HUES48 (cell line): ENCODE measurements around the gene VCAN.
A peak's percentile ranks its signal among the peaks of the same experiment; 100 is the strongest.

Experiments used
- H3K27ac ChIP-seq: one replicate; pipeline ENCODE4 v1.7.0; 2013; ENCODE audit warnings: low read depth, low read length, inconsistent platforms
- H3K27me3 ChIP-seq: 2 replicates; pipeline ENCODE4 v1.6.1; 2013; ENCODE audit warnings: mild to moderate bottlenecking, low read length; ENCODE audit not compliant: control insufficient read depth, insufficient read depth
- H3K36me3 ChIP-seq: 2 replicates; pipeline ENCODE4 v1.6.1; 2013; ENCODE audit warnings: low read length; ENCODE audit not compliant: control insufficient read depth, insufficient read depth
- H3K4me1 ChIP-seq: 2 replicates; pipeline ENCODE4 v1.6.1; 2013; ENCODE audit warnings: mild to moderate bottlenecking, low read length; ENCODE audit not compliant: control insufficient read depth, insufficient read depth
- H3K4me3 ChIP-seq: 2 replicates; pipeline ENCODE4 v1.5.1; 2013; ENCODE audit warnings: mild to moderate bottlenecking, low read depth, low read length
- H3K9ac ChIP-seq: 2 replicates; pipeline ENCODE4 v1.6.1; 2013; ENCODE audit warnings: mild to moderate bottlenecking, low read depth, low read length, moderate library complexity
- H3K9me3 ChIP-seq: 2 replicates; pipeline ENCODE4 v1.6.1; 2013; ENCODE audit warnings: low read length; ENCODE audit not compliant: control insufficient read depth, insufficient read depth

Gene VCAN

DNA sequence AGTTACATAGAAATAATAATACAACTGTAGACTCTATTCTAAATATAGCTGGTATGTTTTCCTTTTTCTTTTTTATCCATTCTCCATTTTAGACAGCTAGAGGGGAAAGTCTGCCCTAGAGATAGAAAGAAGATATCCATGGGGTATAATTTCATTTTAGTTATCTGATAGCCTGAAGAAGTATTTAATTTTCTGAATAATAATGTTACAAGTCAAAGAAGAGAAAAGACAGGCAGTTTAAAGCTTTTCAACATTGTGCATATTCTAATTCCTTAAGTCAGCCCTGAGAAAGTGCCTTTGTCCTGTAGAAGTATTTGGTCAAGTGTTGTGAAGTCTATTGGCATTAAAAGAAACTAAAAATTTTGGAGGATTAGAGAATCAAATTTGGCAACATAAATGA lies 2.5 kb upstream of the VCAN start:
- no peak overlapping the region for H3K4me3 ChIP-seq
- no peaks in the 10 kb centered on the region for H3K9me3 ChIP-seq
- H3K27ac ChIP-seq, result no peak overlapping the region
- no peaks in the 10 kb centered on the region for H3K36me3 ChIP-seq
- H3K9ac ChIP-seq, result no peak overlapping the region
- H3K4me1 ChIP-seq, result peaks cover 65% of the 10 kb centered on the region
- no peaks in the 10 kb centered on the region for H3K27me3 ChIP-seq

DNA sequence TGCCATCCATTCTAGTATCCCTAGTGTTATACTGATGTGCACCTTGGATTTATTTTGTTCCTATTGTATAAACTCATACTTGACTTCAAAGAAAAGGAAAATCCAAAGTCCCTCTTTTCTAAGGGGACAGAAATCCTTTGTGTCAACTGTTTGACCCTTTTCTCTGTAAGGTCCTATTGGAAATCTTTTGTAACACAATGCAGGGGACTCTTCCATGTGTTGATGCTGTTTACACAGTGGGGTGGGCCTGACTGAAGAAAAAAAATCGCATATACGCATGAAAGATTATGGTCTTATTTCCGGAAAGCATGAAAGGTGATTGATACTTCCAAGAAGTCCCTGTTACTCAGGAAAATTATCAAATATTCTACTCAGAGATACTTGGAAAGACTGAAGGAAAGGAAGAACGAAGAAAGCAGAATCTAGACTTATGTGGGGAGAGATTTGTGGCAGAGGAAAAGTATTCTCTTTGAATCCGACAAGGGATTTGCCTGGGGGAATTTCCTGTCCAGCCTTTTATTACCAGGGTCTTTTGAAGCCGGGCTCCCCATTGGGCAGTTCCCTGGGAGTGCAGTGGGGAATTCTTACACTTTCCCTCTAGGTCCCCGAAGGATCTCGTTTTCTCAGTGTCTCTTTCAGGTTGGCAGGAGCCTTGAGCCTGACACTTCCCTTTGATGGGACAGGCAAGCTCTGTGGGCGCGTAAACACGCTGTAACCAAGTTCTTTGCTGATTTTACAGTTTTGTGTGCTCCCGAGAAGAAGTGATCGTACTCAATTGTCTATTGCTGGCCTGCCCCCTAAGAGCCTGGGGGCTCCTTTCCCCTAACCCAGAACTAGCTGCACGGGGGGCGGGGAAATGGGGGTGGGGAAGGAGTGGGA lies 779 bp upstream of the VCAN start:
- no peak overlapping the region; the same call in 1 of the 2 replicates for H3K9ac ChIP-seq
- H3K4me3 ChIP-seq, result peak overlapping the region; percentile 94
- H3K27ac ChIP-seq, result peak overlapping the region; percentile 93
- H3K9me3 ChIP-seq, result no peaks in the 10 kb centered on the region
- no peaks in the 10 kb centered on the region for H3K36me3 ChIP-seq
- H3K4me1 ChIP-seq, result peaks cover 60% of the 10 kb centered on the region
- H3K27me3 ChIP-seq, result no peaks in the 10 kb centered on the region

DNA sequence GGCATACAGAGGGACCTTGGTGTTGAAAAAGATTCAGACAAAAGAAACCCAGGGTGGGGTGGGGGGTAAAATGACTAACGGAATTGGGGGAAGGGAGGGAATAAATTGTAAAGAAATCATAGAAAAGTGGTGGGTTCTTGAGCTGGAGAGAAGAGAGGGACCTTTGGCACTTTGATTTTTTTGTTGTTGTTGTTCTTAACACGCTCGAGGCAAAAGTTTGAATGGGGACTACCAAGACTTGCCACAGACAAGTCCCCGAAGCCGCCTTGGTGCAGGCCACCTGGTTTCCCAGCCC lies 616 bp downstream of the VCAN start:
- Histone ChIP-seq H3K27ac (peak overlapping the region; percentile 93), H3K4me1 (peaks cover 58% of the 10 kb centered on the region), H3K9ac (peak overlapping the region; percentile 88), H3K36me3 (no peaks in the 10 kb centered on the region), H3K27me3 (no peaks in the 10 kb centered on the region), H3K4me3 (peak overlapping the region; percentile 94), H3K9me3 (no peaks in the 10 kb centered on the region)

DNA sequence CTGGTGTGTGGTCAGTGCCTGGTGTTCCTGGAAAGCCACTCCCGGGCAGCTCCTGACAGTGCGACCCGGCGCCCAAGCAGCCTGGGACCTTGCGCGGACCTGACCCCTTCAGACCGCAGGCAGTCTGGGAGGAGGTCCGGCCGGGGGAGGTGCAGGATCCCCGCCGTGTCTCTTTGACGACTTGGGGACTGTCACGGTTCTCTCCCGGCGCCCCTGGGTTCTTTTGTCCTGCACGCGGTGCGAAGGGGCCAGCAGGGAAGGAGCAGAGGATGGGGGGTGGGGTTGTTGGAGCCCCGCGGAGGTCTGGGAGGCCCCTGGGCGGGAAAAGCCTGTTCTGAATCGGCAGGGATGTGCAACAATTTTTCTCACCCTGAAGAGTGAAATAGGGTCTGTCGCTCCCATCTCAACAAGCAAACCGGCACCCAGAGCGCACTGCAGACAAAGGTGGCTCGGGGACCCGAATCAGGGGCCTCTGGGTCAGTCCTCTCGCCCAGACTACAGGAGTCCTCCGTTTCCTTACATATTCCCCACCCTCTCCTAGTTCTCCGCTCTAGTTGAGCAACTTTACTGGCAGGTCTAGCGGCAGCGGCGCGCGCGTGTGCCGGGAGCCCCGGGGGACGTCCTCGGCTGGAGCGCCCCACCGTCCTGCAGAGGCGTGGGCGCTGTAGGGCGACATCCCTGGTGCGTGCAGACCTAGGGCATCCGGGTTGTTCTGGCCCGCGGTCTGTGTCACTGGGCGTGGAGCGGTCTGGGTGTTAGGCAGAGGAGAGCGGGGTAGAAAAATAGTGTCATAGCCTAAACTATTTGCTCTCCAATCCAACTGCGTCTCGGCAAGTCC lies 1.2 kb downstream of the VCAN start:
- no peaks in the 10 kb centered on the region for H3K27me3 ChIP-seq

DNA sequence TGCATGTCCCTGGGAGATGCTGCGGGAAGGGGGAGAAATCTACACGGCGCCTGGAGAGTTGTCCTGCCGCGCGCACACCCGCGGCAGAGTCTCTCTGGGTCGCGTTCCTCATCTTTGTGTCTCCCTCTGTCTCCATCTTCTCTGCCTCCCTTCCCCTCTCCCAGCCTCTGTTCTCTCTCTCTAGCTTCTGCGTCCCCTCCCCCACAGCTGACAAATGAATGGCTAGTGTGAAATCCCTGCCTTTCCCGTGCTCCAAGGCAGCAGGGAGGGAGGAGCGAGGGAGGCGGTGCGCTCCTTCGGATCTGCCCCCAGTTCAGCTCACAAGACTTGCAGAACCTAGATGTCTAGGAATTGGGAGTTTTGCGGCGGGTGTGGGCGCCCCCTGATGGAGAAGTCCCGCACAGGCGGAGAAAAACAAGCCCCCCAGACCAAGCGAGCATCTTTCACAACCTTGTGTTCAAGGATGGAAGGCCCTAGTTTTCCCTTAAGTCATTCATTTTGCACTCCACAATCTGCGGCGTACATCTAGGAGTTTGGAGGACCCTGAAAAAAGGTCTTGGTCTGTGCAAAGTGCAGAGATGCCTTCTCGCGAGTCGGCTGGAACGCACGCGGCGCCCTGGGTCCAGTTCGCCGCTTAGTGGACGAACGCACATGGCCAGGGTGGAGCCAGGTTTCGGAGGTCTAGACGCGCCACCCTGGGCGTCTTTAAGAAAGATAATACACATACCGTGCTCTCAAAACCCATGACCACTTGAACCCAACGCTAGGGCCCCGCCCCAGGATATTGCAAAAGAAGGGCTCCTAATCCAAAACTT lies 2.0 kb downstream of the VCAN start:
- no peaks in the 10 kb centered on the region for H3K27me3 ChIP-seq
- H3K36me3 ChIP-seq, result peaks cover 3% of the 10 kb centered on the region; the same call in 1 of the 2 replicates
- H3K4me1 ChIP-seq, result peaks cover 49% of the 10 kb centered on the region
- peak overlapping the region; percentile 88 for H3K9ac ChIP-seq
- H3K4me3 ChIP-seq, result peak overlapping the region; percentile 94
- H3K9me3 ChIP-seq, result no peaks in the 10 kb centered on the region
- H3K27ac ChIP-seq, result peak overlapping the region; percentile 93

More for the DNA sequence above, 1.2 kb downstream of the VCAN start:
- H3K4me3 ChIP-seq, result peak overlapping the region; percentile 94
- peak overlapping the region; percentile 93 for H3K27ac ChIP-seq
- peaks cover 57% of the 10 kb centered on the region for H3K4me1 ChIP-seq
- peak overlapping the region; percentile 88 for H3K9ac ChIP-seq
- H3K36me3 ChIP-seq, result no peaks in the 10 kb centered on the region; the same call in 1 of the 2 replicates
- no peaks in the 10 kb centered on the region for H3K9me3 ChIP-seq

DNA sequence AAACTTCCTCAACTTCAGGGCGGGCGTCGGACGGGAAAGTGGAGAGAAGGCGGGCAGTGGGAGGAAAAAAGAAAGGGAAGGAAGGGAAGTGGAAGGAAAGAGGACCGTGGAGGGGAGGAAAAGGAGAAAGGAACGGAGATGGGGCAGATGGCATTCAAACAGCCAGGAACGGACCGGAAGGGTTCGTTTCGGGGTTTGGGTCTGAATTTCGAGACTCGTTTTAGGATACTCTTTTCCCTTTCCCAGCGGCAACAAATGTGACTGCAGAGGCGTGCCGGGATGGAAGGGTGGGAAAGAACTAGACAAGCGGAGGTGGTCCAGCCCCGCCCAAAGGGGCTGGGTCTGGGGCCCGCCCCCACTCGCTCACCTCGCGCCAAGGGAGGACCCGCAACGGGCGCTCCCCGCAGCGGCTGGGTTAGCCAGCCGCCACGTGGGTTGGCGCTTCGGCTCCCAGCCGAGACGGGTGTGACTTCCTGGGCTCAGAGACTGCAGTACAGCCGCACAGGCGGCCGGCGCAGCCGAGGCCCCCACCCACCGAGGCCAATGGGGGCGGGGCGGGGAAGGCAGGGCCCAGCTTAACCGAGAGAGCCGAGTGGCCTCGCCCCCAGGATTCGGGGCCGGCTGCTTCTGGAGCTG lies 2.7 kb downstream of the VCAN start:
- no peaks in the 10 kb centered on the region for H3K9me3 ChIP-seq
- peaks cover 42% of the 10 kb centered on the region for H3K4me1 ChIP-seq
- peak overlapping the region; percentile 94 for H3K4me3 ChIP-seq
- H3K27me3 ChIP-seq, result no peaks in the 10 kb centered on the region
- H3K9ac ChIP-seq, result peak overlapping the region; percentile 69
- H3K36me3 ChIP-seq, result peaks cover 10% of the 10 kb centered on the region; the same call in 1 of the 2 replicates
- H3K27ac ChIP-seq, result peak overlapping the region; percentile 93

DNA sequence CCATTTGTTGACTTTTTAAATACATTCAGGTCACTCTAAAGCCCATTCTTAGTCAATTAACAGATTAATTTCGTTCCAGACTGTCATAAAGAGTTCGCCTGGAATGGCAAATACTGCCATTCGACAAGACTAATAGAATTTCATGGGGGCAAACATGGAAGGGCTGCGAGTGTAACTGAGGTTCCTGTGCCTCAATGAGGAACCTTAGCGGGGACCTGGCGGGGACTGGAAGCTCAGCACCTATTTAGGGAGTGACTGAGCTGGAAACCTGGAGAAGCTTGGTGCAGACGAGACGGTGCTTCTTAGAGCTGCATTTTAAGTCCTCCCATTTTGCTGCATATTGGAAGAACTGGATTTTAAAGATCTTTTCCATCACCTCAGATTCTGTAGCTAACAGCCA lies 3.4 kb downstream of the VCAN start:
- no peaks in the 10 kb centered on the region for H3K9me3 ChIP-seq
- peak overlapping the region; percentile 93 for H3K27ac ChIP-seq
- no peaks in the 10 kb centered on the region for H3K27me3 ChIP-seq
- H3K4me3 ChIP-seq, result peak overlapping the region; percentile 94
- H3K36me3 ChIP-seq, result peaks cover 10% of the 10 kb centered on the region; the same call in 1 of the 2 replicates
- peaks cover 42% of the 10 kb centered on the region for H3K4me1 ChIP-seq
- peak overlapping the region; percentile 60 for H3K9ac ChIP-seq

DNA sequence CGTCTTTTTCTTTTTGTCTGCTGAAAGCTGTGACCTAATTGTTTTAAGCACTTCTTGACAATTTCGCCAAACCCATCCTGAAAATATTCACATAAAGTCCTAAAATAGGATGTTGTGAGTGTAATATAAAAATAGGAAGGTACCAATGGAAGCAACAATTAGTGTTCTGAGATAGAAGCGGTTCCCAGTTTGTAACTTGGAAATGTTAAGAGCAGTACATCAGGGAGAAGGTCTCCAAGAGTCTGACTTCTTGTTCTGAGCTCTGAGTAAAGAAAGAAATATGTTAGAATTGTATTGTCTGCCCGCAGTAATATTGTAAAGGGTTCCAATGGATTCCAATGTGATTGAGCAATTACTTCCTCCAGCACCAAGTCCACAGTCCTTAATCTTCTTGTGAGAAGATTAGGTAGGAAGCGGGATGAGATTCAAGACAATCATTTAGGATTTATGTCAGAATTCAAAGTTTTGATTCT lies 3.9 kb downstream of the VCAN start:
- H3K27ac ChIP-seq, result peak overlapping the region; percentile 93
- peaks cover 42% of the 10 kb centered on the region for H3K4me1 ChIP-seq
- peak overlapping the region; percentile 60 for H3K9ac ChIP-seq
- peaks cover 12% of the 10 kb centered on the region; the same call in 1 of the 2 replicates for H3K36me3 ChIP-seq
- H3K9me3 ChIP-seq, result no peaks in the 10 kb centered on the region
- H3K4me3 ChIP-seq, result peak overlapping the region; percentile 94
- no peaks in the 10 kb centered on the region for H3K27me3 ChIP-seq

DNA sequence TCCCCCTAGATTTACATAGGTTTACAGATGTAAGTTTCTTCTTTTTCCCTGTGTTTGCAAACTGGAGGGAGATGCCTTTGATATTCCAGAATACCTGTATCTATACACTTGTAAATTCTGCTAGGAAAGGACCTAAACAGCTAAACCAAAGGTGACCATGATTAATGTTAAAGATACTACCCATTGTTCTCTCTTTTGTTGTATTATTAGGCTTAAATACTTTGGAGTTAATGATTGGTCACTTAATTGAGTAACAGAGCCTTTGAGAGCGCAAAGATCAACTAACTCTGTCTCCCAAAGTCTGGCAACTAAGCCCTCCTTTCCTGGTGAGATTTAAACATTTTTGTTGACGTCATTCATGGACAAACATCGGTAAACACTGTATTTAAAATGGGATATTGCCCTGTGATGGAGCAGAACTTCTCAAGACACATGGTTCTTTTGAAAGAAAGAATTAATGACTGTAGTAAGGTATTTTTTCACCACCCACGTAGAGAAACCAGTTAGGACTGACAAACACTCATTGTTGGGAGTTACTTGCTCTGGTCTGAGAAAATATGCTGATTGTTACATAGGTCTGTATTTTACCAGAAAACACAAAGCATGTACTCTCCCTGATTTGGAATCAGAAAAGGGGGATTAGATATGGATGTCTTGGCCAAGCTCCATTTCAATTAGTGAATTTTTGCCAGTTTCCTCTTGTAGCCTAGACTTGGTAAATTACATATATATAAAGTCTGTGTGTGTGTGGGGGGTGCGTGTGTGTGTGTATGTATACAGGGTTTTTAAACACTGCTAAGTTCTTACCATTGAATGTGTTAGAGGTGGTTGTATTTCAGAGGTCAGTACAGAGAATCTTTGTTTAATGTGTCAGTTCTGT lies 4.6 kb downstream of the VCAN start:
- H3K27me3 ChIP-seq, result no peaks in the 10 kb centered on the region
- H3K36me3 ChIP-seq, result peaks cover 18% of the 10 kb centered on the region
- H3K4me3 ChIP-seq, result peak overlapping the region; percentile 94
- H3K27ac ChIP-seq, result peak overlapping the region; percentile 93
- peaks cover 40% of the 10 kb centered on the region for H3K4me1 ChIP-seq
- no peaks in the 10 kb centered on the region for H3K9me3 ChIP-seq
- peak overlapping the region; percentile 60 for H3K9ac ChIP-seq
